Renal cortical epithelial cell (primary cell): ENCODE data around the gene PDE10A. TPM values are rescaled to one million over a fixed set of nuclear protein-coding genes. Genes with fewer than 3 reads are reported as not detected.
A peak's percentile ranks its signal among the peaks of the same experiment; 100 is the strongest.
"Not testable (repeated sequence)": the region's sequence is repeated elsewhere in the genome, so short reads cannot be mapped to it uniquely, and the experiment has no call there.

Experiments
- DNase-seq: peaks from one replicate; pipeline ENCODE4 v3.0.0-alpha.2; 2011; ENCODE audit warnings: low read depth
- total RNA-seq: library from RNA; depleted of rRNA; stranded (reverse); fragments of >200 nt; gene quantifications from 2 replicates; pipeline ENCODE4 v1.2.3, GENCODE V29; 2014

Gene PDE10A
- total RNA-seq, 1 donor from 2014 or later = 52.1 TPM

DNA sequence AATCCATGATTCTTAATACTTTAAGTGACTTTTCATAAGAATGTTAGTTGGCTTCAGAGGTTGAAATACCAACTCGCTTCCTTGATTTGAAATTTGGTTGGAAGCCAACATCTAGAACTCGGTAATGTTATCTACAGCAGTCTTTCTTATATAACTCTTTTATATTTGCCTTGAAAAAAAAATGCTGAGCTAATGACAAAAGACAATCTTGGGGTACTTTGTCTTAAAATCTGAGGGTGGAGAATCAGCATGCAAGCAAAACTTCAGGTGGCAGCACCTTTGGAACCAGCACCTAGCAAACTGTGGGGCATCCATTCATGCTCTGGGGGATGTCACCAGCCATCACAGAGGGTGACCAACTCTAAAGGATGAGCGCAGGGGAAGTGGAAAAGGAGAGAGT is 76.3 kb downstream of the PDE10A start:
- DNase-seq = no peak

DNA sequence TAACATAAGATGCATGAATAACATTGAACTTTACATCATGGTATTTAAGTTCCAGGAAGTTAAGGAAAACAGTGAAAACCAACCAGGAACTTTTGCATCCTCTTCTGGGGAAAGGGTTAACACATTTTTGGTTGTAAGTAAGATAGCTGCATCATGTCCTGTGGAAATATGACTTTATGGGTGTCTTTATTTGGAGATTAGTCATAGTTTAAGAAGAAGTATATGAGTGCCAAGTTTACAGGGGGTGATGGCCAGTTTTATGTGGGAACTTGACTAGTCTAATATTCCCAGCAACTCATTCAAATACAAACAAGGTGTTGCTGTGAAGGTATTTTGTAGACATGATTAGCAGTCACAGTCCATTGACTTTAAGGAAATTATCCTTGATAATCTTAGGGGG is 78.0 kb downstream of the PDE10A start:
- DNase-seq = peak; percentile 51

DNA sequence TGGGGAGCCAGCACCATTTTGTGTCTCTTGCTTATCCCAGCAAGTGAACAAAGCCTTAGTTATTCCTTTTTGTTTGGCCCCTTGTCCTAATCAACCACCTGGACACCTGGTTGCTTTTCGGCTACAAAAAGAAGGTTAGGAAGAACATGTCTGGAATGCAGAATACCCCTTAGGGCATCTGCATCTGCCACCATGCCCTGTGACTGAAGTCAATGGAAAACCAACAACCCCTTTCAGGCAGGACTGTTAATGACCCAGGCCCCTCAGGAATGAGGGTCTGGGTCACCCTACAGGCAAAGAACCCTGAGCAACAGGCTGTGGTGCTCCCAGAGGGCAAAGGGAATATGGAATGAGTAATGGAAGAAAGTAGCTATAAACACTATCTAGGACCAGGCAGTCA is 78.5 kb downstream of the PDE10A start:
- no peak for DNase-seq

DNA sequence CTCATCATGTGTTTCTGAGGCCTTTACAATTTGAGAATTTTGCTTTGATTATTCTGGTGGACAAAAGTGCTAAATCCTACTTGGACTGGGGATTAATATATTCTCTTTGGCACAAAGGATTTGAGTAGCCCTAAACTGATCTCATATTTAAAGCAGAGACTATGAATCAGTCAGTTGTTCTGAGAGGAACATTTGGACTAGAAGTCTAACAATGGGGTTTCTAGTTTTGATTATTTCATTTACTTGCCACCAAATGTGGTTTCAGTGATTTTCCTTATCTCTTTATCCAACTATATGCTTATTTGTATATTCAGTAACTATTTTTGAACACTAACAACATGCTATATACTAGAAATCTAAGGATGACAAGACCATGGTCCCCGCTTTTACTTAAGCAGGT is 81.4 kb downstream of the PDE10A start:
- no peak for DNase-seq

DNA sequence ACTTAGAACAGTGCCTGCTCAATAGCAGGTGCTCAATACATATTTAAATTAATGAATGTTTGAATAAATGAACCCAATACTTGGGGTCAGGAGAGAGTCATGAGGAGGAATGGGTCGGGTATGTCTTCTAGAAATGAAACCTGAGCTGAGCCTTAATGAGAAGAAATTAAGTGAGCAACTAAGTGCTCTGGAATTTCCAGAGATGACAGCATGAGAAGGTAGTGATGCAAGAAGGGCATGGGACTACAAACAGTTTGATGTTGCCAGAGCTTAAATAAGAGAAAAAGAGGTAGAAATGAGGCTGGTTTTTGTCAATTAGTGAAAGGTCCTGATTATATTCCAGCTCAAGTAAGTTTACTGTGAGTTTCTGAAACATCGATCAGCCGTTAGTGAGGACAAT is 82.9 kb downstream of the PDE10A start:
- peak; percentile 80 for DNase-seq

DNA sequence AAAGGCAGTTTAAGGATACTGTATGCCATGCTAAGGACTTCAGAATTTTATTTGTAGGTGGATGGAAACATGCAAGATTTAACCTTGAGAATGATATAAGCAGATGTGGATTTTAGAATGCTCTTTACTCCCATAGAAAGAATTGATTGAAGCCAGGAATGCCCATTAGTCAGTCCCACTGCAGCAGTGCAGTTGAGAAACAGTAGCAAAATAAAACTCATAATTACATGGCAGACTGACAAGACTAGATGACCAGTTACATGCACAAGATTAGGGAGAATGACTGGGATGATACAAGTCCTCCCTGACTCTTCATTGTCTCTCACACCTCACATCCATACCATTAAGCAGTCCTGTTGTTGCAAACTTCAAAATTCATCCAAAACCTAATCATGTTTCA is 83.9 kb downstream of the PDE10A start:
- no peak for DNase-seq

DNA sequence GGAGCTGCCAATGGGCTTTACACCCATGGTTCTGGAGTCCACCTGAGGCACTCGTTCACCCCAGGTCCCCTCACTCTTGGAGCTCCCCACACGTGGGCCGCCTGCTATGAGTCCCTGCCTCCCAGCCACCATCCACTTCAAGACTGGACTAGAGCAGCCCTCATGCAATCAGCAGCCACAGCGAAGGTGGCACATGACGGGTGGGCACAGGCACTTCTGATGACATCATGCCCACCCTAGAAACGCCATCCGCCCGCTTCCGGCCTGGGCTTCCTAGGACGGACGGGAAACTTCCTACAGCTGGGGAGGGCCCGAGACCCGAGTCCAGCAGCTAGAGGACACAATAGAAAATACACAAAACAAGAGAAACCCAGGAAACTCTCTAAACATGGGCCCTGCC is 85.5 kb downstream of the PDE10A start:
- no peak for DNase-seq

DNA sequence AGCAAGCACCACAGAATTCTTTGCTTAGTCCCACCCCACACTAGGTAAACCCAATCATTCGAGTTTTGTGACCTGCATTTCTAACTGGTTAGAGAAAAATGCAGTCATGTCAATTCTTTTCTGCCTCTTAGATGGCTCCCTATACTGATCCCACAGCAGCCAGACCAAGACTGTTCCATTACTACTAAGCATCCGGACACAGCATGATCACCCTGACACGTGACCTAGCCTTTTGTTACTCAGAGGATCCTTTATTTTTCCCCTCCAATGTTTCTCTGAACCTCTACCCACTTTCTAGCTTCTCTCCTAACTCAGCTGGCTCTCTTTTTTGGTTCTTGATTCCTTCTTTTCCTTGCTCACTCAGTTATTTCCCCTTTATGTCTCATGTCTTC is 87.9 kb downstream of the PDE10A start:
- no peak for DNase-seq

DNA sequence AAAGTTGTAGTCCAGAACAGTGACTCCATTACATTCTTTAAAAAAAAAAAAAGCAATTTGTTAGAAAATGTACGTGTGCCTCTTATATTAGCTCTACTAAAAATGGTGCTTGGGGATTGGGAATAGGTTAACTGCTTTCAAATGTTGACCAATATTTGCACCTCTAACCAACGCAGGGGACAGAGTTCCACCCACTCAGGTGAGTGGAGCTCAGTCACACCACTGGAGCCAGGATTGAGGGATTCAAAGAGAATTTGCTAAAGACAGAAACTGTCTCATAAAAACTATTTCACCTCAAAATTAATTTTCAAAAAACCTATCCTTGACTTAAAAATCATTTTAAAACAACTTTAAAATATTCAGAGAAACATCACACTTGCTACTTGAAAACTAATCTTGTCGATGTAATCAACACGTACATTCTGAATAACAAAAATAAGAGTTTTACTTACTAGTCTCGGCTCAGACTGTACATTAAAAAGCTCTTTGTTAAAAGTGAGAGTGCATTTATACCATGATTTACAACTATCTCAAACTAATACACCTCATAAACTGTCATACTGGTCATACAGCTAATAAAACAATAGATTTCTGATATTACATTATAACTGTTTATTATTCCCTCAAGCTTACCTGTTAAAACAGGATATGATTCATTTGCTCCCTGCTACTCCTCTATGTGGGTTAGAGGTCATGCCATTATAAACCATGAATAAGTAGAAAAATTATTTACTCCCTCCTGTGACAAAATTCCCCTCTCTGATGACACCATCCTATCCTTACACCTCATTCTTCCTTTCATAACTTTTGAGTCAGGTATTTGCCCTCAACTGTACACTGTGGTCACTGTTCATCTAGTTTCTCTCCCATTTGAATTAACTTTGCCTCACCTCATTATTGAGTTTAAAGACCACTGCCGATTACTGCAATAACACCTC is 88.6 kb downstream of the PDE10A start:
- peak; percentile 89 for DNase-seq

DNA sequence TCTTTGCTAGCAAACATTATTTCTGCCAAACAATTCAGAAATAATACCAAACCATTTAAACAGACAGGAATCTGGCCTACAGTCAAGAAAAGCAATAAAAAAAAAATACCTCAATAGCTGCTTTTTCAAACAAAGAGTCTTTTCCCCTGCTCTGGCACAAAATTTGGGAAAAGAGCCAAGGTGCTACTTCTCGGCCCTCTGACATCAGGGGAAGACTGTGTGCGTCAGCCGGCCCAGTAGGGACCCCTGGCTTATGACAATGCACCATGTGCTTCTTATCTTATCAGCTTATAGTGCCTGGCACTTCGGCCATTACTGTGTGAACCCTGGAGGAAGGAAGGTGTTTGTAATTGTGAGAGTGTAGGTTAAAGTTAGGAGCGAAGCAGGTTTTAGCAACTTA is 89.4 kb downstream of the PDE10A start:
- DNase-seq = peak; percentile 66

DNA sequence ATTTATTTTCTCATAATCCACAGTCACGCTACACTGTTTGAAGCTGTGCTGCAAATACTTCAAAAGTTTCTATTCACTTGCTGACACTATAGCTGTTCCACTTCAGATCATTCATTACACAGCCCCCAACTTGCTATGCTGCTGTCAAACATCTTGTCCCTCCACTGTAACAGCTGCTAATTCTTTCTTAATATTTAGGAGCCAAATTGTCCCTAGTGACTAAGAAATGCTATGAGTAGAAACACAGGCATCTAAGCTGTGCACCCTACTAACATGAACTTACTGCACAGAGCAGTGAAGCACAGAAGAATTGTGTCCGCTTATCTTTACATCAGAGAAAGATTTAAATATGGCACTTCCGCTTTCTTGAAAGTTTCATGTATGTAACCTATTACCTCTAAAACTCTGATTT is 91.3 kb downstream of the PDE10A start:
- peak; percentile 35 for DNase-seq

DNA sequence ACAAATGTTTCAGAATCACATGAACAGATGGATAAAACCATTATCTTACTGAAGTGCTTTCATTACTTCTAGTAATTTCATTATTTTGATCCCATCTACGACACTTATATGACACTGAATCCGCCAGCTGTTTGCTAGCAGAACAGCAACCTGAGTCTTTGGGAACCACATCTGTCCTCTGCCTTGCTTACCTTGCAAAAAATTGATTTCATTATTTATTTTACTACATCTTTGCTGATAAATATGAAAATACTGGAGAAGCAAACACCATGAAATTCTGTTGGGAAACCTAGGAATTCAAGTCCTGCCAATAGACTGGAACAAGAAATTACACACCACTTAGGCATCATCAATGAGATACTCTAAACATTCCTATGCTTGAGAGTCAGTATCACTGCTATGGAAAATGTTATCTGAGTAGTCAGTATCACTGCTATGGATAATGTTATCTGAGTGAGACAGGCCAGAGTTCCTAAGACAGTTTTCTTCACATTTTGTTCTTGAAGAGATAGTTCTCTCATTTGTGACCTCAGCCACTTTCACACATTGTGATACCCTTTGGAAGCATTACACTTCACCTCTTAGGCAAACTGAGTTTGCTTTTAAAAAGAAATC is 91.9 kb downstream of the PDE10A start:
- DNase-seq = peak; percentile 69

DNA sequence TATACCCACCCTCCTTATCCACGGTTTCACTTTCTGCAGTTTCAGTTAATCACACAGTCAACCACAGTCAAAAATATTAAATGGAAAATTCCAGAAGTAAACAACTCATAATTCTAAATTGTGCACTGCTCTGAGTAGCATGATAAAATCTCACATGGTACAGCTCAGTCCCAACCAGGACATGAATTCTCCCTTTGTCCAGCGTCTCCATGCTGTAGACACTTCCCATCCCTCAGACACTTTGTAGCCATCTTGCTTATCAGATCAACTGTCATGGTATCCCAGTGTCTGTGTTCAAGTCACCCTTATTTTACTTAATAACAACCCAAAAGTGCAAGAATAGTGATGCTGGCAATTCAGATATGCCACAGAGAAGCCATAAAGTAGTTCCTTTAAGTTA is 94.7 kb downstream of the PDE10A start:
- DNase-seq = no peak

DNA sequence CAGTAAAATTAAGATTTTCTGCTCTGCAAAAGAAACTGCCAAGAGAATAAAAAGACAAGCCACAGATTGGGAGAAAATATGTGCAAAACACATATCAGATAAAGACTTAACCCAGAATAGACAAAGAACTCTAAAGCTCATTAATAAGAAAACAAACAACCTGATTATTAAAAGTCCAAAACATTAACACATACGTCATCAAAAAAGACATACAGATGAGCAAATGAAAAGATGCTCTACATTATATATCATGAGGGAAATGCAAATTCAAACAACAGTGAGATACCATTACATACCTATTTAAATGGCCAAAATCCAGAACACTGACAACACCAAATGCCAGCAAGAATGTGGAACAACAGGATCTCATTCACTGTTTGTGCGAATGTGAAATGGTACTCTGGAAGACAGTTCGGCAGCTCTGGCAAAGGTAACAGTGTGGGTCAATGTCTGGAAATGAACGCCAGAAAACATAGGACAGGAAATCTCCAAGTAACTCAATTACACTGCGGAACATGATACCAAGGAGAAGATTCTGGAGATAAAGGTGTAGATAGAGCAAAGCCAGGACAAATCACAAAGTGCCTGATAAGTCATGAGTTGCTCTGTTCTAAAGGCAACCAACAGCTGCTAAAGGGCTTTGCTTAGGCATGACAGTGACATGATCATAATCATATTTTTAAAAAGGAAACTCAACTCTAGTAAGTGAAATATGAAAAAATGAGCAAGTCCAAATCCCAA is 96.8 kb downstream of the PDE10A start:
- no peak for DNase-seq

DNA sequence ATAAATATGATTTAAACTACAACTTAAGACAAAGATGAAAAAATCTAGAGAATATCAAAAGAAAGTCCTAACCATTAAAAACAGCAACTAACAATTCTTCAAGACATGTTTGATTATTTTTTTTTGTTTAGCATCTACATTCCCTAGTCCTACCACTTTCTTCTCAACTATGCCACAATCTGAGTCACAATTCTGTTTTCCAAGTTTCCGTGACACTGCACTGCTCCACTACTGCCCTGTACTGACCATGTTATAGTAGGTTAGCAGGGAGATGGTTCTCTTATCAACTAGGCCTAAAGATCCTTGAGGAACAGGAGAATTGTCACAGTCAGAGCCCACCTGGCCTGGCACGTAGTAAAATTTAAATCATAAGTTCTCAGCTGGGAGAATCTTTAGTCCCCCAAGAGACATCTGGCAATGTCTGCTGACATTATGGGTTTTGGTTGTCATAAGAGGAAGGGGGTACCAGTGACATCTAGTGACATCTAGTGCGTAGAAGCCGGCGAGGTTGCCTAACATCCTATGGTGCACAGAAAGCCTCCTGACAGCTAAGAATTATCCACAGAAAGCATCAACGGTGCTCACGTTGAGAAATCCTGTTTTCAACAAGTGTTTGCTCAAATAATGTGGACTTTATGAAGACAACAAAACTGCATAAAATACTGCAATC is 100.5 kb downstream of the PDE10A start:
- peak; percentile 44 for DNase-seq

DNA sequence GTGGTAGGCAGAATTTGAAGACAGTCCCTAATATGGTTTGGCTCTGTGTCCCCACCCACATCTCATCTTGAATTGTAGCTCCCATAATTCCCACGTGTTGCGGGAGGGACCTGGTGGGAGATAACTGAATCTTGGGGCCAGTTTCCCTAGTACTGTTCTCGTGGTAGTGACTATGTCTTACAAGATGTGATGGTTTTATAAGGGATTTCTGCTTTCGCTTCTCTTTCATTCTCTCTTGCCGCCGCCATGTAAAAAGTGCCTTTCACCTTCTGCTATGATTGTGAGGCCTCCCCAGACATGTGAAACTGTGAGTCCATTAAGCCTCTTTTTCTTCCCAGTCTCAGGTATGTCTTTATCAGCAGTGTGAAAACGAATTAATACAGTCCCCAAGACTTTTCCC is 103.4 kb downstream of the PDE10A start:
- no peak for DNase-seq

DNA sequence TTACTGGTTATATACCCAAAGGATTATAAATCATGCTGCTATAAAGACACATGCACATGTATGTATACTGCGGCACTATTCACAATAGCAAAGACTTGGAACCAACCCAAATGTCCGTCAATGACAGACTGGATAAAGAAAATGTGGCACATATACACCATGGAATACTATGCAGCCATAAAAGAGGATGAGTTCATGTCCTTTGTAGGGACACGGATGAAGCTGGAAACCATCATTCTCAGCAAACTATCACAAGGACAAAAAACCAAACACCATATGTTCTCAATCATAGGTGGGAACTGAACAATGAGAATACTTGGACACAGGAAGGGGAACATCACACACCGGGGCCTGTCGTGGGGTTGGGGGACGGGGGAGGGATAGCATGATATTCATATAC is 104.9 kb downstream of the PDE10A start:
- not testable (repeated sequence) for DNase-seq

DNA sequence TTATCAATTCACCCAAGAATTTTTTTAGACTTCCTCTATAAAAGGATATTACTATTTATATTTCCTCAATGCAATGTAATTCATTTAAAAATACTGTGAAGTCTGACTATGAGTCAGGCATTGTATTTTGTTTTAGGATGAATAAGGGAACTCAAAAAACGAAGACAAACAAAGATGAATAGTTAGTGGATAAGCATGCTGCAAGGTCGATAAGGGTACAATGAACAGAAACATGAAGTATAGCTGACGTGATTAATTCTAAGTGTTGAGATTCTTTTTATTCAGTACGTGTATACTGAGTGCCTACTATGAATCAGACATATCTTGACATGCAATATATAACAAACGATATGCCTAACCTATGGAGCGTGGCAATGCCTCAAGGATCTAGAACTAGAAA is 105.4 kb downstream of the PDE10A start:
- no peak for DNase-seq

DNA sequence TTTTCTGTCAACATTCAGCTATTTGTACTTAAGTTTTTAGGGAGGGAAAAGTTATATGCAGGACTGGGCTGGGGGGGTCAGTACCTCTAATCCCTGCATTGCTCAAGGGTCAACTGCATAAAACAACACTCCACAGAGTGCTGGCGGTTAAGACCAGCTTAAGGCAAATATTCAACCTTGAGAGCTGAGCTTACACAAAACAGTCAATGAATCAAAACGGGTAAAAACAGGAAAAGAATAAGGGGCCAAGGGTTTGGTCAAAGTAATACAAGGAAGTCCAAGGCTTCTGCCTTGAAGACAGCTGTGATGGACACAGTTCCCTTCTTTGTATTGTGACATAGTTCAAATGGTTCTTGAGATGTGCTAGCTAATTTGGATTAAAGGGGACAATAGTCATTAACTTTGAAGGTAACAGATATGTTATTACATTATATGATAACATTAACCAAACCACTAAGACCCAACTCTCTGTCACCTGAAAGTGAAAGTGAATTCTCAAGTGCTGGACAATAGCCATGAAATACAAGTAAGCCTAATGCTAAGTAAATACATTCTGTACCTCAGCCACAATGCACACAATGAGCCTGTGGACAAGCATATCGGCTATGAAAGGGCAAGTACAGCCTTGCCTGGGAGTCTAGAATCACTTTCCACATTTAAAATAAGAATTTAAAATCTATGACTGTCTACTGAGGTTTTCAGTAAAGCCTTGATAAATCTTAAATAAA is 106.8 kb downstream of the PDE10A start:
- DNase-seq = peak; percentile 76

DNA sequence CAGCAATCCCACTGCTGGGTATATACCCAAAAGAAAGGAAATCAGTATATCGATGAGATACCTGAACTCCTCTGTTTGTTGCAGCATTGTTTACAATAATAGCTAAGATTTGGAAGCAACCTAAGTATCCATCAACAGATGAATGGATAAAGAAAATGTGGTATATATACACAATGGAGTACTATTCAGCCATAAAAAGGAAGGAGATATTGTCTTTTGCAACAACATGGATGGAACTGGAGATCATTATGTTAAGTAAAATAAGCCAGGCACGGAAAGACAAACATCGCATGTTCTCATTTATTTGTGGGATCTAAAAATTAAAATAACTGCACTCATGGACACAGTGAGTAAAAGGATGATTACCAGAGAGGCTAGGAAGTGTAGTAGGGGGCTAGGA is 108.4 kb downstream of the PDE10A start:
- not testable (repeated sequence) for DNase-seq

DNA sequence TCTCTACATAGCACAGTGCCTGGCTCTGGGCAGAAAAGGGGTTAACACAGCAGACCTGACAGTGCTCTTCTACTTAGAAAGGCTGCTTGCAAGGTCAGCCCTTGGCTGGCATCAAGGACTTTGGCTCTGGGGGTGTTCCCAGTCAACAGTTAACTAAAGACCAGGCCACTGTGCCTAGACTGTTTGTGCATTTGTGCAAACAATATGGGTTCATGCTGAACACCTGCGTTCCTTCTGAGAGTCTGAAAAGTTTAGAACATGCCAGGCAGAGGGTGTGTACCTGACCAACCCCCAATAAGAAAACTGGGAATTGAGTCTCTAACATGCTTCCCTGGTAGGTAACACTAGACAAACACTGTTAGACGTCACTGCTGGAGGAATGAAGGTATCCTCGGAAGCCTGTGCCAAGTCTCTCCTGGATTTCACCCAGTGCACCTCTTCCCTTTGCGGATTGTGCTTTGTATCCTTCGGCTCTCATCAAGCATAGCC is 110.7 kb downstream of the PDE10A start:
- DNase-seq = peak; percentile 40
